Measurements from ENCODE around the gene TNFAIP8.

TNFAIP8 gene

GRCh38 chr5:119354537-119355243 is 1.1 kb upstream of the TNFAIP8 start:
- TF ChIP-seq CTCF (IDR thresholded peaks at IDR 0.05; ENCODE audit: borderline replicate concordance, insufficient read depth, low read depth, low read length) = no peak

GRCh38 chr5:119355244-119355638 is 578 bp upstream of the TNFAIP8 start:
- H3K4me3 ChIP-seq (ENCODE audit: low read depth, low read length) = peak overlapping the region; percentile 73

More at GRCh38 chr5:119354537-119355243, 1.1 kb upstream of the TNFAIP8 start:
- H3K4me3 ChIP-seq (ENCODE audit: low read depth, low read length) = peak overlapping the region; percentile 73

GRCh38 chr5:119356612-119357188 is 881 bp downstream of the TNFAIP8 start:
- no peak for TF ChIP-seq CTCF (IDR thresholded peaks at IDR 0.05; ENCODE audit: borderline replicate concordance, insufficient read depth, low read depth, low read length)
- H3K4me3 ChIP-seq (ENCODE audit: low read depth, low read length) = peak overlapping the region; percentile 73

More at GRCh38 chr5:119355244-119355638, 578 bp upstream of the TNFAIP8 start:
- no peak for TF ChIP-seq CTCF (IDR thresholded peaks at IDR 0.05; ENCODE audit: borderline replicate concordance, insufficient read depth, low read depth, low read length)

- peak overlapping the region; percentile 73 for H3K4me3 ChIP-seq (ENCODE audit: low read depth, low read length)
- no peak for TF ChIP-seq CTCF (IDR thresholded peaks at IDR 0.05; ENCODE audit: borderline replicate concordance, insufficient read depth, low read depth, low read length)
These were observed 1.5 kb downstream of the TNFAIP8 start for GRCh38 chr5:119357270-119357669.

GRCh38 chr5:119357808-119358529 is 2.1 kb downstream of the TNFAIP8 start:
- H3K4me3 ChIP-seq (ENCODE audit: low read depth, low read length) = peak overlapping the region; percentile 73
- no peak for TF ChIP-seq CTCF (IDR thresholded peaks at IDR 0.05; ENCODE audit: borderline replicate concordance, insufficient read depth, low read depth, low read length)

GRCh38 chr5:119358530-119358900 is 2.7 kb downstream of the TNFAIP8 start:
- H3K4me3 ChIP-seq (ENCODE audit: low read depth, low read length) = peak overlapping the region; percentile 24
- TF ChIP-seq CTCF (IDR thresholded peaks at IDR 0.05; ENCODE audit: borderline replicate concordance, insufficient read depth, low read depth, low read length) = no peak

All from GM12875 (cell line).